Measurements from ENCODE around the gene CENPS.

- TF ChIP-seq CTCF (conservative IDR thresholded peaks at IDR 0.05; ENCODE audit: low read depth, low read length): no peak
- TF ChIP-seq EZH2 (IDR thresholded peaks at IDR 0.05; ENCODE audit: low read length, unreplicated experiment): no peak
These were observed 39.8 kb downstream of the CENPS start for GRCh38 chr1:10470043-10470442.

All from PC-3 (cell line).